Large intestine (tissue), 3 donors: ENCODE measurements around the gene KLF16. TPM values are rescaled to one million over a fixed set of nuclear protein-coding genes. Genes with fewer than 3 reads are reported as not detected.

Source experiments
- DNase-seq, 2 donors: peaks; one replicate each; pipeline versions ENCODE4 v3.0.0 to v3.0.0-alpha.2; 2013
- H3K27ac ChIP-seq: one replicate; pipeline ENCODE4 v1.5.1; 2013; ENCODE audit warnings: low read length
- H3K27me3 ChIP-seq: 2 replicates; pipeline ENCODE4 v1.6.1; 2013; ENCODE audit warnings: low read length; ENCODE audit not compliant: control insufficient read depth, insufficient read depth
- H3K36me3 ChIP-seq: 2 replicates; pipeline ENCODE4 v1.6.1; 2013; ENCODE audit warnings: low read length; ENCODE audit not compliant: control insufficient read depth, insufficient read depth
- H3K4me1 ChIP-seq: one replicate; pipeline ENCODE4 v1.6.1; 2013; ENCODE audit warnings: low read length; ENCODE audit not compliant: control insufficient read depth, insufficient read depth
- H3K4me3 ChIP-seq: one replicate; pipeline ENCODE4 v1.5.1; 2013; ENCODE audit warnings: low read length
- H3K9me3 ChIP-seq: one replicate; pipeline ENCODE4 v1.6.1; 2013; ENCODE audit warnings: mild to moderate bottlenecking, low read depth, low read length, moderate library complexity; ENCODE audit not compliant: control insufficient read depth
- whole genome bisulfite sequencing: methylation state at CpG from one replicate; pipeline ENCODE4 v1.1.5; 2013; ENCODE audit warnings: low lambda C conversion rate; ENCODE audit not compliant: insufficient coverage; 5-methylcytosine and 5-hydroxymethylcytosine counted together
- polyA plus RNA-seq: library from polyadenylated mRNA; unstranded; fragments of 120-200 nt; gene quantifications from one replicate; pipeline ENCODE4 v1.2.1, GENCODE V29; 2013

The KLF16 gene
- polyA plus RNA-seq, 1 donor = 19.5 TPM

GRCh38 chr19:1848399-1849131 lies 14.8 kb downstream of the KLF16 start, which contains the start of gene REXO1:
REXO1 (minus strand) TSS chr19:1848483; CDS start chr19:1848358, 125 bp downstream.
- DNase-seq = peak; percentile 93 to 98
- Histone ChIP-seq H3K36me3 (peaks cover 15% of the 10 kb centered on the region), H3K27me3 (no peaks in the 10 kb centered on the region), H3K9me3 (no peaks in the 10 kb centered on the region), H3K4me1 (peaks cover 30% of the 10 kb centered on the region), H3K27ac (peak within 1 kb of the TSS; percentile 91), H3K4me3 (peak within 1 kb of the TSS; percentile 77)
- no CpG with 5 or more reads among the region's 60 CpGs for WGBS

GRCh38 chr19:1847684-1848398 lies 15.5 kb downstream of the KLF16 start:
- Histone ChIP-seq H3K27me3 (no peaks in the 10 kb centered on the region), H3K4me1 (peaks cover 24% of the 10 kb centered on the region), H3K36me3 (peaks cover 18% of the 10 kb centered on the region), H3K9me3 (no peaks in the 10 kb centered on the region), H3K4me3 (peak overlapping the region; percentile 77), H3K27ac (peak overlapping the region; percentile 25)
- no CpG with 5 or more reads among the region's 72 CpGs for WGBS
- peak in 1 of 2 donors; percentile 41 for DNase-seq

GRCh38 chr19:1847348-1847683 lies 16.1 kb downstream of the KLF16 start:
- WGBS = no CpG with 5 or more reads among the region's 12 CpGs

GRCh38 chr19:1846517-1847204 lies 16.7 kb downstream of the KLF16 start:
- no peak for DNase-seq
- Histone ChIP-seq H3K4me3 (peak overlapping the region; percentile 77), H3K9me3 (no peaks in the 10 kb centered on the region), H3K36me3 (peaks cover 18% of the 10 kb centered on the region), H3K27ac (no peak overlapping the region), H3K27me3 (no peaks in the 10 kb centered on the region), H3K4me1 (peaks cover 18% of the 10 kb centered on the region)
- WGBS = no CpG with 5 or more reads among the region's 29 CpGs

More at GRCh38 chr19:1847348-1847683, 16.1 kb downstream of the KLF16 start:
- H3K9me3 ChIP-seq = no peaks in the 10 kb centered on the region
- H3K36me3 ChIP-seq = peaks cover 18% of the 10 kb centered on the region
- H3K4me3 ChIP-seq = peak overlapping the region; percentile 77
- no peaks in the 10 kb centered on the region for H3K27me3 ChIP-seq
- DNase-seq = no peak
- H3K27ac ChIP-seq = peak overlapping the region; percentile 23
- H3K4me1 ChIP-seq = peaks cover 19% of the 10 kb centered on the region

- peaks cover 18% of the 10 kb centered on the region for H3K4me1 ChIP-seq
- H3K36me3 ChIP-seq = peaks cover 18% of the 10 kb centered on the region
- H3K27me3 ChIP-seq = no peaks in the 10 kb centered on the region
- no peak overlapping the region for H3K27ac ChIP-seq
- DNase-seq = no peak
- WGBS = no CpG with 5 or more reads among the region's 11 CpGs
- H3K9me3 ChIP-seq = no peaks in the 10 kb centered on the region
- H3K4me3 ChIP-seq = no peak overlapping the region
These were observed 17.7 kb downstream of the KLF16 start for GRCh38 chr19:1845642-1846041.

DNA sequence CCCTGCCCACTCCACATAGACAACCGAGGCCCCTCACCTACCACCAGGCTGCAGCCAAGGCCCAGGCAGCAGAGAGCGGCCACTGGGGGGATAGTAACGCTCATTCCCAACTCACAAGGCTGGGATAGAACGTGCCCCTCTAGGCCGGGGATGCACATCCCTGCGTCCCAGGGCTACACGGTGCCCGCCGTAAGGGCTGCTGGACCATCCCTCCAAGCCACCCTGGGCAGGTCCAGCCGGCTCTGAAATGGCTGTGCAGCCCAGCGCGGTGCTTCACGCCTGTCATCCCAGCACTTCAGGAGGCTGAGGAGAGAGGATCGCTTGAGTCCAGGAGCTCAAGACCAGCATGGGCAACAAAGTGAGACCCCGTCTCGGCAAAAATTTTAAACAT lies 18.3 kb downstream of the KLF16 start:
- Histone ChIP-seq H3K27ac (no peak overlapping the region), H3K9me3 (no peaks in the 10 kb centered on the region), H3K4me1 (peaks cover 23% of the 10 kb centered on the region), H3K4me3 (no peak overlapping the region), H3K36me3 (peaks cover 18% of the 10 kb centered on the region), H3K27me3 (no peaks in the 10 kb centered on the region)
- DNase-seq = no peak
- no CpG with 5 or more reads among the region's 16 CpGs for WGBS

DNA sequence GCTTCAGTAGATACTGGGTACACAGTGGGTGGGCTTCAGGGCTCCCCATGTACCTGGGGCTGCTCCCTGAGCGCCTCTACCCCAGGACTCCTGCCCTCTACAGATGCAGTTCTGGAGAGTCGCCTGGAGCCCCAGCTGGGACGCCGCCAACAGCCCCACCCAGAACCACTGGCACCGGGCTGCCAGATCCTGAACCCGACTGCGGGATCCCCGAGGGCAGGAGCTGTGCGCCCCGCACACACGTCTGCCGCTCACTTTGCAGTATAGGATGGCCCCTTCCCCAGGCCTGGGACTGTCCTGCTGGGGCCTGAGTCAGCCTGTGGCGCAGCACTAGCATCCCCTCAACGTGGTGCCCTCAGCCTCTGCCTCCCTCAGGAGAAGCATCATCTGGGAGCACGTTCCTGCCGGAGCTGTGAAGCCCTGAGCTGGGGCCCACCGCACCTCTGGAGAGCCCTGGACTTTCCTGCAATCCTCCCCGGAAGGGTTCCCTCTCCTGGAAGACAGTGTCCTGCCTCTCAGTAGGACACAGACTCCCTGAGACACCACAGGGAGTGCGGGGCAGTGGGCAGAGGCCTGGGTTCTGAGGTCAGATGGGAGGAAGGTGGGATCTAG lies 18.8 kb downstream of the KLF16 start:
- DNase-seq = no peak
- H3K4me3 ChIP-seq = no peak overlapping the region
- no peak overlapping the region for H3K27ac ChIP-seq
- no peaks in the 10 kb centered on the region for H3K9me3 ChIP-seq
- H3K4me1 ChIP-seq = peaks cover 28% of the 10 kb centered on the region
- no peaks in the 10 kb centered on the region for H3K27me3 ChIP-seq
- WGBS = no CpG with 5 or more reads among the region's 19 CpGs
- peaks cover 22% of the 10 kb centered on the region for H3K36me3 ChIP-seq

DNA sequence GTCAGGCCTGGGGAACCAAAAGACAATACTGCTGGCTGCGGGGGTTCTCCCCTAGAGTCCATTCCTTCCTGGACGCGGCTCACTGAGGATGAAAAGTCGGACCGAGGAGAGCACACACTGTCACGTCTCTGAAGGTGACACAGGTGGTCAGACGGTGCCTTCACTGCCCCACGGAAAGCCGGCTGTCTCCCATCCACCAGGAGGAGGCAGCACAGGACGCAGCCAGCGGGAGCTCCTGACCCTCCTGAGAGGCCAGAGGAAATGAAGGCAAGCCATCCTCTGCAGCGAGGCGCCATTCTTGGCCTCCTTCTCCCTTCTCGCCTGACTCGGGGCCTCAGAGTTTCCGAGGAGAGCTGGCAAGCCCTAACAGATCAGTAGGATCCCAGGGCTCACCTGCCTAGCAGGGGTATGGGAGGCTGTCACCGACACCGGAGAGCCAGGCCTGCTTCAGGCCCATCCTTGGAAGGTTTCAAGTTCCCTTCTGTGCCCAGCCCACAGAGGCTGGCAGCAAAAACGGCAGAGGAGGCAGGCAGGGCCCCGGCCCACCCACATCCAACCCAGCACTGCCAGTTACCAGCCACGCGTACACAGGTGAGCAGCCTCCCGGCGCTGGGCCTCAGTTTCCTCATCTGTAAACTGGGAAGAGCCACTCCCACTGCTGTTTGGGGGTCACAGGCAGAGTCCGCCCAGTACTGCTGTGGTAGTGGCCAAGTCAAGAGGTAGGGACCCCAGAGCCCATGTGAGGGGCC lies 19.6 kb downstream of the KLF16 start:
- 80% methylated on average over 1 of the region's 25 CpGs for WGBS

GRCh38 chr19:1843116-1843515 lies 20.3 kb downstream of the KLF16 start:
- Histone ChIP-seq H3K4me3 (no peak overlapping the region), H3K4me1 (peaks cover 30% of the 10 kb centered on the region), H3K36me3 (peaks cover 24% of the 10 kb centered on the region), H3K9me3 (no peaks in the 10 kb centered on the region), H3K27ac (no peak overlapping the region), H3K27me3 (no peaks in the 10 kb centered on the region)
- DNase-seq = no peak
- WGBS = no CpG with 5 or more reads among the region's 22 CpGs

More for the DNA sequence above, 19.6 kb downstream of the KLF16 start:
- no peaks in the 10 kb centered on the region for H3K27me3 ChIP-seq
- H3K4me1 ChIP-seq = peaks cover 30% of the 10 kb centered on the region
- H3K27ac ChIP-seq = no peak overlapping the region
- no peak for DNase-seq
- no peak overlapping the region for H3K4me3 ChIP-seq
- H3K36me3 ChIP-seq = peaks cover 24% of the 10 kb centered on the region
- no peaks in the 10 kb centered on the region for H3K9me3 ChIP-seq
